HK-2 (cell line): Measurements from ENCODE around the gene FGGY.
"Not testable (repeated sequence)": the region's sequence is repeated elsewhere in the genome, so short reads cannot be mapped to it uniquely, and the experiment has no call there.

Experiments
- DNase-seq: peaks from one replicate; pipeline ENCODE4 v3.0.0-alpha.2; 2018; ENCODE audit not compliant: unreplicated experiment

The FGGY gene

GRCh38 chr1:59735927-59736326, 439.0 kb downstream of the FGGY start:
- DNase-seq, result not testable (repeated sequence)

- no peak for DNase-seq
Measured at GRCh38 chr1:59736744-59737143, 439.9 kb downstream of the FGGY start.

GRCh38 chr1:59737638-59738037, 440.7 kb downstream of the FGGY start:
- no peak for DNase-seq

GRCh38 chr1:59738152-59738551, 441.3 kb downstream of the FGGY start:
- DNase-seq, result no peak

- DNase-seq, result no peak
Measured at GRCh38 chr1:59738591-59739015, 441.7 kb downstream of the FGGY start.

GRCh38 chr1:59739111-59739510, 442.2 kb downstream of the FGGY start:
- no peak for DNase-seq

- DNase-seq, result no peak
Measured at GRCh38 chr1:59742526-59742925, 445.6 kb downstream of the FGGY start.

- DNase-seq, result no peak
Measured at GRCh38 chr1:59743324-59744091, 446.6 kb downstream of the FGGY start.

GRCh38 chr1:59747420-59748024, 450.6 kb downstream of the FGGY start:
- no peak for DNase-seq

GRCh38 chr1:59748123-59748522, 451.2 kb downstream of the FGGY start:
- no peak for DNase-seq

GRCh38 chr1:59750328-59751003, 453.6 kb downstream of the FGGY start:
- no peak for DNase-seq

- no peak for DNase-seq
Measured at GRCh38 chr1:59751004-59751395, 454.1 kb downstream of the FGGY start.

GRCh38 chr1:59751801-59752200, 454.9 kb downstream of the FGGY start:
- DNase-seq, result no peak

- DNase-seq, result no peak
Measured at GRCh38 chr1:59752556-59753414, 455.9 kb downstream of the FGGY start.

GRCh38 chr1:59755069-59755685, 458.3 kb downstream of the FGGY start:
- DNase-seq, result no peak

GRCh38 chr1:59757197-59757747, 460.4 kb downstream of the FGGY start:
- DNase-seq, result no peak

GRCh38 chr1:59759156-59759925, 462.4 kb downstream of the FGGY start:
- peak; percentile 76 for DNase-seq

- no peak for DNase-seq
Measured at GRCh38 chr1:59761443-59761842, 464.5 kb downstream of the FGGY start.

GRCh38 chr1:59763418-59763817, 466.5 kb downstream of the FGGY start:
- no peak for DNase-seq

- no peak for DNase-seq
Measured at GRCh38 chr1:59765011-59765730, 468.3 kb downstream of the FGGY start.
